IMR-90 (cell line): ENCODE results near the gene COQ10A. TPM values are rescaled to one million over a fixed set of nuclear protein-coding genes. Genes with fewer than 3 reads are reported as not detected.

Experiments
- ATAC-seq: fragments of 200-7000 bp; cut with Tn5 transposase; 2 replicates; pipeline ENCODE4 v1.9.1; 2020; ENCODE audit warnings: low read depth, mild to moderate bottlenecking, moderate library complexity
- BruUV-seq: library from RNA; stranded (reverse); fragments of 400-500 nt; replicated peaks from 2 replicates; lab custom pipeline; 2021; lab: Mats Ljungman, UMichigan
- CTCF ChIA-PET: fragments of 300-600 bp; formaldehyde crosslinking; extraction: SDS; loops from one replicate; lab custom pipeline; 2021; ENCODE audit warnings: antibody characterized with exemption; lab: Yijun Ruan, JAX
- POLR2A ChIA-PET: fragments of 300-600 bp; sonication (Branson Sonifier 250); formaldehyde crosslinking; loops from one replicate; lab custom pipeline; 2022; ENCODE audit warnings: antibody characterized with exemption; ENCODE audit not compliant: unreplicated experiment; lab: Charles Lee
- DNase-seq: peaks from one replicate; pipeline ENCODE4 v3.0.0; 2013
- H2AFZ ChIP-seq: replicated peaks from 2 replicates; pipeline ENCODE3; 2013; ENCODE audit warnings: low read length, mild to moderate bottlenecking; ENCODE audit not compliant: poor library complexity
- H2AK5ac ChIP-seq: 2 replicates; pipeline ENCODE4 v1.6.1; 2013; ENCODE audit warnings: low read depth, low read length, inconsistent platforms
- H2AK9ac ChIP-seq: replicated peaks from 2 replicates; pipeline ENCODE3; 2013; ENCODE audit warnings: mild to moderate bottlenecking, low read depth, low read length, moderate library complexity; ENCODE audit not compliant: poor library complexity
- H2BK120ac ChIP-seq: 2 replicates; pipeline ENCODE4 v1.6.1; 2013; ENCODE audit warnings: low read depth, low read length, inconsistent platforms
- H2BK15ac ChIP-seq: 3 replicates; pipeline ENCODE4 v1.6.1; 2013; ENCODE audit warnings: low read depth, low read length, inconsistent platforms
- H2BK20ac ChIP-seq: 2 replicates; pipeline ENCODE4 v1.6.1; 2013; ENCODE audit warnings: low read depth, mild to moderate bottlenecking, inconsistent platforms, low read length, moderate library complexity
- H2BK5ac ChIP-seq: 2 replicates; pipeline ENCODE4 v1.6.1; 2013; ENCODE audit warnings: mild to moderate bottlenecking, low read depth, low read length, inconsistent platforms; ENCODE audit not compliant: poor library complexity, severe bottlenecking
- H3K14ac ChIP-seq: replicated peaks from 2 replicates; pipeline ENCODE4 v1.6.1; 2013; ENCODE audit warnings: low read depth, low read length, inconsistent platforms
- H3K18ac ChIP-seq: 2 replicates; pipeline ENCODE4 v1.6.1; 2013; ENCODE audit warnings: low read depth, low read length, control low read depth
- H3K23ac ChIP-seq: 2 replicates; pipeline ENCODE4 v1.6.1; 2013; ENCODE audit warnings: low read depth, low read length, inconsistent platforms
- H3K27ac ChIP-seq: 2 replicates; pipeline ENCODE4 v1.5.1; 2013; ENCODE audit warnings: mild to moderate bottlenecking, control low read depth, low read length; ENCODE audit not compliant: insufficient read depth
- H3K27me3 ChIP-seq: 2 replicates; pipeline ENCODE4 v1.6.1; 2013; ENCODE audit warnings: low read length; ENCODE audit not compliant: control insufficient read depth, insufficient read depth
- H3K36me3 ChIP-seq: 2 replicates; pipeline ENCODE4 v1.6.1; 2013; ENCODE audit warnings: low read length, mixed read lengths; ENCODE audit not compliant: control insufficient read depth, insufficient read depth
- H3K4ac ChIP-seq: 2 replicates; pipeline ENCODE4 v1.6.1; 2013; ENCODE audit warnings: low read depth, low read length, inconsistent platforms
- H3K4me1 ChIP-seq: 2 replicates; pipeline ENCODE4 v1.6.1; 2013; ENCODE audit warnings: low read length, mixed read lengths; ENCODE audit not compliant: control insufficient read depth, insufficient read depth
- H3K4me2 ChIP-seq: 2 replicates; pipeline ENCODE4 v1.6.1; 2013; ENCODE audit warnings: low read depth, mild to moderate bottlenecking, control low read depth, low read length, moderate library complexity
- H3K4me3 ChIP-seq: 2 replicates; pipeline ENCODE4 v1.5.1; 2013; ENCODE audit warnings: low read depth, mild to moderate bottlenecking, control low read depth, low read length, moderate library complexity; ENCODE audit not compliant: insufficient read depth
- H3K56ac ChIP-seq: 2 replicates; pipeline ENCODE4 v1.6.1; 2013; ENCODE audit warnings: low read length, inconsistent platforms; ENCODE audit not compliant: insufficient read depth; ENCODE audit errors: extremely low read depth
- H3K79me1 ChIP-seq, 2 experiments: 2 replicates each; pipeline ENCODE4 v1.6.1; 2013; ENCODE audit warnings: low read length in 2 of 2, inconsistent platforms in 1 of 2, low read depth in 1 of 2
- H3K9ac ChIP-seq: 2 replicates; pipeline ENCODE4 v1.6.1; 2013; ENCODE audit warnings: low read depth, low read length, control low read depth
- H3K9me1 ChIP-seq: 2 replicates; pipeline ENCODE4 v1.6.1; 2013; ENCODE audit warnings: low read length, inconsistent platforms; ENCODE audit not compliant: insufficient read depth
- H3K9me3 ChIP-seq: 2 replicates; pipeline ENCODE4 v1.6.1; 2013; ENCODE audit warnings: low read length; ENCODE audit not compliant: control insufficient read depth, insufficient read depth
- H4K20me1 ChIP-seq: 2 replicates; pipeline ENCODE4 v1.6.1; 2013; ENCODE audit warnings: low read length, inconsistent platforms; ENCODE audit not compliant: insufficient read depth
- H4K5ac ChIP-seq: 2 replicates; pipeline ENCODE4 v1.6.1; 2013; ENCODE audit warnings: mild to moderate bottlenecking, low read depth, low read length, control low read depth
- H4K8ac ChIP-seq, 2 experiments: 2 replicates each; pipeline ENCODE4 v1.6.1; 2013; ENCODE audit warnings: low read depth in 2 of 2, low read length in 2 of 2, control low read depth in 1 of 2, inconsistent platforms in 1 of 2
- H4K91ac ChIP-seq: 2 replicates; pipeline ENCODE4 v1.6.1; 2013; ENCODE audit warnings: low read depth, low read length, inconsistent platforms; ENCODE audit not compliant: insufficient read depth
- CHD1 ChIP-seq: IDR thresholded peaks from 2 replicates; pipeline ENCODE4 v1.6.1; 2012; ENCODE audit warnings: low read depth, low read length, improper control_type of control experiment
- FOS ChIP-seq: fragments of 150-350 bp; IDR thresholded peaks from 2 replicates; pipeline ENCODE4 v1.6.1; 2016; ENCODE audit warnings: low read depth, low read length
- MAFK ChIP-seq: IDR thresholded peaks from 2 replicates; pipeline ENCODE4 v1.6.1; 2012; ENCODE audit warnings: low read depth, low read length, improper control_type of control experiment
- NFE2L2 ChIP-seq: fragments of 150-350 bp; IDR thresholded peaks from 2 replicates; pipeline ENCODE4 v1.6.1; 2016; ENCODE audit warnings: low read depth, mild to moderate bottlenecking, low read length
- RAD21 ChIP-seq: IDR thresholded peaks from 2 replicates; pipeline ENCODE4 v1.6.1; 2012; ENCODE audit warnings: low read length, improper control_type of control experiment
- RFX5 ChIP-seq: IDR thresholded peaks from 2 replicates; pipeline ENCODE4 v1.8.0; 2012; ENCODE audit warnings: low read depth, mild to moderate bottlenecking, low read length, moderate library complexity
- USF2 ChIP-seq: fragments of 150-350 bp; IDR thresholded peaks from 2 replicates; pipeline ENCODE4 v1.6.1; 2017; ENCODE audit warnings: mild to moderate bottlenecking, antibody characterized with exemption, low read length, low read depth
- WGBS, 2 experiments: methylation state at CpG; one replicate each; pipeline versions ENCODE4 v1.1.5 to v1.1.7; 2013; ENCODE audit warnings: missing lambda C conversion rate in 2 of 2; ENCODE audit not compliant: insufficient read length in 1 of 2; ENCODE audit errors: extremely low coverage in 2 of 2; 5-methylcytosine and 5-hydroxymethylcytosine counted together
- dilution Hi-C: fragments of 300-500 bp; cut with HindIII; formaldehyde crosslinking; loops from one replicate; pipeline ENCODE4 v1.14.3; 2018; ENCODE audit warnings: low sequenced_read_pairs; ENCODE audit not compliant: unreplicated experiment
- in situ Hi-C: fragments of 300-500 bp; cut with MboI; formaldehyde crosslinking; loops from 3 replicates; pipeline ENCODE4 v1.14.3; 2019; ENCODE audit warnings: low sequenced_read_pairs, inconsistent platforms, mixed read lengths
- intact Hi-C: fragments of 100-400 bp; cut with micrococcal nuclease; formaldehyde crosslinking; loops from 2 replicates; pipeline ENCODE4 v1.10.0; 2022
- polyA plus RNA-seq, 3 experiments: library from polyadenylated mRNA; depleted of rRNA; stranded (reverse); fragments of >200 nt; gene quantifications; 2 replicates each; pipeline ENCODE4 v1.2.3, GENCODE V29; 2012; ENCODE audit warnings: low replicate concordance in 1 of 3
- total RNA-seq: library from RNA; depleted of rRNA; stranded (reverse); fragments of >200 nt; gene quantifications from 2 replicates; pipeline ENCODE4 v1.2.3, GENCODE V29; 2012

The COQ10A gene
- total and polyA plus RNA-seq, 2 of the 4 experiments (the other 2 are of a cell fraction) = 4.7 to 10.8 TPM

- intact Hi-C loops = loop anchor here (1.0 kb wide), 1 partner anchor 63 kb away; no protein-coding TSS in a partner anchor
- H3K4me2 ChIP-seq = peak overlapping the region; percentile 92
- H2BK15ac ChIP-seq = no peak overlapping the region
- no peaks in the 10 kb centered on the region for H3K27me3 ChIP-seq
- in situ Hi-C loops = no loop called here
- no peaks in the 10 kb centered on the region for H3K9me3 ChIP-seq
- BruUV-seq = no TSS peak
- peak overlapping the region; percentile 94; the same call in 1 of the 2 replicates for H3K4me3 ChIP-seq
- no peak overlapping the region for H3K56ac ChIP-seq
- H3K4ac ChIP-seq = peak overlapping the region; percentile 83; the same call in 1 of the 2 replicates
- peak; percentile 5 for ATAC-seq
- CTCF ChIA-PET = interaction anchor here (0.5 to 1.1 kb wide), 2 partner anchors 35 to 79 kb away, joined by 3 to 4 read pairs; partner anchors contain the start of gene RNF41
- peak overlapping the region; percentile 75 for H3K14ac ChIP-seq
- peak overlapping the region; percentile 97 for H2AK9ac ChIP-seq
- peaks cover 42% of the 10 kb centered on the region for H4K20me1 ChIP-seq
- H3K27ac ChIP-seq = peak overlapping the region; percentile 30
- TF ChIP-seq CHD1 (no peak), USF2 (0 out of 2 replicates have a peak, but pooled peaks have one; percentile 4), NFE2L2 (no peak), RFX5 (no peak), RAD21 (no peak), FOS (peak; percentile 59), MAFK (no peak)
- WGBS, 2 experiments = no CpG with 5 or more reads among the region's 4 CpGs
- H4K8ac ChIP-seq = no peak overlapping the region; a peak in 1 of 4 replicates
- peak overlapping the region; percentile 83 for H2AK5ac ChIP-seq
- H3K9me1 ChIP-seq = peaks cover 26% of the 10 kb centered on the region
- peaks cover 52% of the 10 kb centered on the region for H3K36me3 ChIP-seq
- no peak overlapping the region for H2AFZ ChIP-seq
- POLR2A ChIA-PET = interaction anchor here (0.6 kb wide), 1 partner anchor 113 kb away, joined by 3 read pairs; no protein-coding TSS in a partner anchor
- no peak overlapping the region for H2BK120ac ChIP-seq
- H3K18ac ChIP-seq = no peak overlapping the region
- peak overlapping the region; percentile 55 for H2BK5ac ChIP-seq
- H2BK20ac ChIP-seq = no peak overlapping the region
- H3K79me1 ChIP-seq = peaks cover 41 to 63% of the 10 kb centered on the region in 2 experiments
- peak; percentile 46 for DNase-seq
- no peak overlapping the region; the same call in 1 of the 2 replicates for H4K91ac ChIP-seq
- peak overlapping the region; percentile 94; the same call in 1 of the 2 replicates for H3K23ac ChIP-seq
- H3K4me1 ChIP-seq = peaks cover 16% of the 10 kb centered on the region
- H3K9ac ChIP-seq = peak overlapping the region; percentile 96
- dilution Hi-C loops = no loop called here
- no peak overlapping the region for H4K5ac ChIP-seq
Observed at GRCh38 chr12:56256326-56256960, 10.3 kb upstream of the COQ10A start.
